Transverse colon (tissue), 4 donors: ENCODE measurements around the gene FAM8A1.

Experiments
- POLR2A ChIP-seq: fragments of 450-650 bp; IDR thresholded peaks from one replicate; pipeline ENCODE4 v1.6.1; 2016; ENCODE audit warnings: antibody characterized with exemption, mild to moderate bottlenecking, moderate library complexity
- POLR2AphosphoS5 ChIP-seq, 3 donors: sonication (generic); formaldehyde crosslinking; IDR thresholded peaks; one replicate each; pipeline ENCODE4 v1.6.1; 2016; ENCODE audit warnings: antibody characterized with exemption in 3 of 3
- TF ChIP-seq, protein P1 (sequence below), 5 experiments: fragments of 200-600 bp in 3 of 5; fragments of 450-650 bp in 2 of 5; sonication (generic) in 3 of 5; IDR thresholded peaks; 1 replicate in 2 of 5; 2 replicates in 3 of 5; pipeline ENCODE4 v1.5.1; 2016 to 2017; ENCODE audit warnings: antibody characterized with exemption in 5 of 5, inconsistent platforms in 3 of 5, mild to moderate bottlenecking in 2 of 5, moderate library complexity in 1 of 5

DNA sequence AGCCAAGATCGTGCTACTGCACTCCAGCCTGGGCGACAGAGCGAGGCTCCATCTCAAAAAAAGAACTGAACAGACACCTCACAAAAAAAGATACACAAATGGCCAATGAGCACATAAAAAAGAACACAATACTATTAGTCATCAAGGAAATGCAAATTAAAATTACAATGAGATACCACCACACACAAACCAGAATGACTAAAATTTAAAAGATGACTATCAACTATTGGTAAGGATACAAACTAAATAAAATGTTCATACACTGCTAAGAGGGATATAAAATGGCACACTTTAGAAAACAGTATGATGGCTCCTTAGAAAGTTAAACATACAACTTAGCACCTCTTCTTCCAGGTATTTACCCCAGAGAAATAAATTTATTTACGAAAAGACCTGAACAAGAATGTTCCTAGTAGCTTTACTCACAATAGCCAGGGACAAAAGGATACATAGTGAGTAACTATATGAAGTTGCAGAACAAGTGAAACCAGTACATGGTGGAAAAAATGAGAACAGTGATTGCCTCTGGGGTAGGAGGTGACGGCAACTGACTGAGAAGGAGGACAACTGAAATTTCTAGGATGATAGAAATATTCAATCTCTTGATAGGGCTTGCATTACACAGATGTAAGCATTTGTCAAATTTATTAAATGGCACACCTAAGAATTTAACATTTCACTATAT is 53.2 kb downstream of the FAM8A1 start:
- TF ChIP-seq POLR2A (no peak), POLR2AphosphoS5 (IDR thresholded peaks at IDR 0.05) (no peak)
- TF ChIP-seq, protein P1, sequence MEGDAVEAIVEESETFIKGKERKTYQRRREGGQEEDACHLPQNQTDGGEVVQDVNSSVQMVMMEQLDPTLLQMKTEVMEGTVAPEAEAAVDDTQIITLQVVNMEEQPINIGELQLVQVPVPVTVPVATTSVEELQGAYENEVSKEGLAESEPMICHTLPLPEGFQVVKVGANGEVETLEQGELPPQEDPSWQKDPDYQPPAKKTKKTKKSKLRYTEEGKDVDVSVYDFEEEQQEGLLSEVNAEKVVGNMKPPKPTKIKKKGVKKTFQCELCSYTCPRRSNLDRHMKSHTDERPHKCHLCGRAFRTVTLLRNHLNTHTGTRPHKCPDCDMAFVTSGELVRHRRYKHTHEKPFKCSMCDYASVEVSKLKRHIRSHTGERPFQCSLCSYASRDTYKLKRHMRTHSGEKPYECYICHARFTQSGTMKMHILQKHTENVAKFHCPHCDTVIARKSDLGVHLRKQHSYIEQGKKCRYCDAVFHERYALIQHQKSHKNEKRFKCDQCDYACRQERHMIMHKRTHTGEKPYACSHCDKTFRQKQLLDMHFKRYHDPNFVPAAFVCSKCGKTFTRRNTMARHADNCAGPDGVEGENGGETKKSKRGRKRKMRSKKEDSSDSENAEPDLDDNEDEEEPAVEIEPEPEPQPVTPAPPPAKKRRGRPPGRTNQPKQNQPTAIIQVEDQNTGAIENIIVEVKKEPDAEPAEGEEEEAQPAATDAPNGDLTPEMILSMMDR (IDR thresholded peaks at IDR 0.05): no peak
